ENCODE results near the gene CPNE5. TPM values are rescaled to one million over a fixed set of nuclear protein-coding genes. Genes with fewer than 3 reads are reported as not detected.

Gene CPNE5
- total and polyA plus RNA-seq, 4 donors = 0.93 to 5.2 (median 3.8) TPM

- peaks cover 0 to 5% (median 0%) of the 10 kb centered on the region in 5 donors for H3K4me1 ChIP-seq (ENCODE audit: control insufficient read depth in 5 of 5, insufficient read depth in 5 of 5, low read length in 5 of 5)
Measured at GRCh38 chr6:36743538-36744303, 95.5 kb downstream of the CPNE5 start.

GRCh38 chr6:36743032-36743431, 96.2 kb downstream of the CPNE5 start:
- no peak for DNase-seq
- ATAC-seq (ENCODE audit: insufficient read depth, low FRiP score) = no peak
- Histone ChIP-seq H3K4me1 (ENCODE audit: control insufficient read depth in 5 of 5, insufficient read depth in 5 of 5, low read length in 5 of 5) (peaks cover 0 to 5% (median 0%) of the 10 kb centered on the region in 5 donors), H3K9me3 (ENCODE audit: control insufficient read depth in 4 of 4, insufficient read depth in 3 of 4, low read length in 3 of 4) (peaks cover 0 to 3% (median 0%) of the 10 kb centered on the region in 4 donors), H3K4me3 (no peak overlapping the region), H3K27me3 (ENCODE audit: control insufficient read depth in 3 of 3, insufficient read depth in 3 of 3, low read length in 2 of 3) (no peaks in the 10 kb centered on the region), H3K9ac (ENCODE audit: insufficient read depth in 1 of 2, low read length in 2 of 2) (no peak overlapping the region), H3K36me3 (ENCODE audit: control insufficient read depth in 4 of 4, insufficient read depth in 4 of 4, low read length in 4 of 4) (no peaks in the 10 kb centered on the region), H3K27ac (ENCODE audit: low read depth in 1 of 2, low read length in 1 of 2) (no peak overlapping the region)
- TF ChIP-seq CTCF (IDR thresholded peaks at IDR 0.05; ENCODE audit: control extremely low read depth, extremely low read depth) = no peak
- WGBS, 2 donors = 78 to 83% methylated on average over 5 of the region's 5 CpGs

More at GRCh38 chr6:36743538-36744303, 95.5 kb downstream of the CPNE5 start:
- Histone ChIP-seq H3K27ac (ENCODE audit: low read depth in 1 of 2, low read length in 1 of 2) (no peak overlapping the region), H3K27me3 (ENCODE audit: control insufficient read depth in 3 of 3, insufficient read depth in 3 of 3, low read length in 2 of 3) (no peaks in the 10 kb centered on the region), H3K36me3 (ENCODE audit: control insufficient read depth in 4 of 4, insufficient read depth in 4 of 4, low read length in 4 of 4) (no peaks in the 10 kb centered on the region), H3K9ac (ENCODE audit: insufficient read depth in 1 of 2, low read length in 2 of 2) (no peak overlapping the region), H3K4me3 (no peak overlapping the region), H3K9me3 (ENCODE audit: control insufficient read depth in 4 of 4, insufficient read depth in 3 of 4, low read length in 3 of 4) (peaks cover 0 to 6% (median 2%) of the 10 kb centered on the region in 4 donors)
- 76 to 78% methylated on average over 24 of the region's 24 CpGs for WGBS, 2 donors
- DNase-seq (no peak), ATAC-seq (ENCODE audit: insufficient read depth, low FRiP score) (no peak)
- TF ChIP-seq CTCF (IDR thresholded peaks at IDR 0.05; ENCODE audit: control extremely low read depth, extremely low read depth) = no peak

GRCh38 chr6:36742146-36742545, 97.1 kb downstream of the CPNE5 start:
- no peak for TF ChIP-seq CTCF (IDR thresholded peaks at IDR 0.05; ENCODE audit: control extremely low read depth, extremely low read depth)
- Histone ChIP-seq H3K9me3 (ENCODE audit: control insufficient read depth in 4 of 4, insufficient read depth in 3 of 4, low read length in 3 of 4) (no peaks in the 10 kb centered on the region), H3K9ac (ENCODE audit: insufficient read depth in 1 of 2, low read length in 2 of 2) (no peak overlapping the region), H3K36me3 (ENCODE audit: control insufficient read depth in 4 of 4, insufficient read depth in 4 of 4, low read length in 4 of 4) (no peaks in the 10 kb centered on the region), H3K4me3 (no peak overlapping the region), H3K27me3 (ENCODE audit: control insufficient read depth in 3 of 3, insufficient read depth in 3 of 3, low read length in 2 of 3) (no peaks in the 10 kb centered on the region), H3K4me1 (ENCODE audit: control insufficient read depth in 5 of 5, insufficient read depth in 5 of 5, low read length in 5 of 5) (peaks cover 0 to 5% (median 0%) of the 10 kb centered on the region in 5 donors), H3K27ac (ENCODE audit: low read depth in 1 of 2, low read length in 1 of 2) (no peak overlapping the region)
- 95% methylated on average over 19 of the region's 19 CpGs for WGBS, 2 donors
- ATAC-seq (ENCODE audit: insufficient read depth, low FRiP score) (no peak), DNase-seq (no peak)

Data from lung (tissue), 12 donors.